Vagina (tissue), 2 donors: Measurements from ENCODE around the gene CORO2B. TPM values are rescaled to one million over a fixed set of nuclear protein-coding genes. Genes with fewer than 3 reads are reported as not detected.

Experiments used
- DNase-seq, 2 donors: peaks; one replicate each; pipeline ENCODE4 v3.0.0-alpha.2; 2017; ENCODE audit errors: extremely low spot score in 2 of 2
- H3K27ac ChIP-seq: fragments of 200-600 bp; sonication (generic); one replicate; pipeline ENCODE4 v1.5.1; 2019
- H3K27me3 ChIP-seq: fragments of 200-600 bp; sonication (generic); one replicate; pipeline ENCODE4 v1.5.1; 2019
- H3K36me3 ChIP-seq, 2 donors: fragments of 200-600 bp; sonication (generic); one replicate each; pipeline ENCODE4 v1.5.1; 2017 to 2019
- H3K4me1 ChIP-seq: fragments of 200-600 bp; sonication (generic); one replicate; pipeline ENCODE4 v1.5.1; 2019
- H3K4me3 ChIP-seq, 2 donors: fragments of 200-600 bp; sonication (generic); 1 replicate in 1 of 2; 2 replicates in 1 of 2; pipeline ENCODE4 v1.5.1; 2016 to 2019
- H3K9me3 ChIP-seq: fragments of 200-600 bp; sonication (generic); one replicate; pipeline ENCODE4 v1.5.1; 2019
- POLR2A ChIP-seq, 2 donors: fragments of 450-650 bp; IDR thresholded peaks; one replicate each; pipeline ENCODE4 v1.6.1; 2017; ENCODE audit warnings: antibody characterized with exemption in 2 of 2, mild to moderate bottlenecking in 2 of 2, moderate library complexity in 2 of 2
- POLR2AphosphoS5 ChIP-seq, 2 donors: sonication (generic); formaldehyde crosslinking; IDR thresholded peaks; one replicate each; pipeline ENCODE4 v1.9.0; 2017; ENCODE audit warnings: antibody characterized with exemption in 2 of 2, mild to moderate bottlenecking in 2 of 2, low read depth in 1 of 2; ENCODE audit not compliant: insufficient read depth in 1 of 2
- intact Hi-C: fragments of 100-400 bp; cut with DNase I; formaldehyde crosslinking; loops from one replicate; pipeline ENCODE4 v1.15.1; 2023
- total RNA-seq: library from RNA; depleted of rRNA; stranded (reverse); fragments of >200 nt; gene quantifications from one replicate; pipeline ENCODE4 v1.2.3, GENCODE V29; 2016
- TF ChIP-seq, protein P1 (sequence below), 3 experiments: fragments of 450-650 bp in 2 of 3; fragments of 200-600 bp in 1 of 3; sonication (generic) in 1 of 3; IDR thresholded peaks; one replicate each; pipeline ENCODE4 v1.5.1; 2017 to 2019; ENCODE audit warnings: antibody characterized with exemption in 3 of 3, mild to moderate bottlenecking in 2 of 3, moderate library complexity in 2 of 3

Gene CORO2B
- total RNA-seq, 1 donor from 2014 or later: 4.7 TPM

DNA sequence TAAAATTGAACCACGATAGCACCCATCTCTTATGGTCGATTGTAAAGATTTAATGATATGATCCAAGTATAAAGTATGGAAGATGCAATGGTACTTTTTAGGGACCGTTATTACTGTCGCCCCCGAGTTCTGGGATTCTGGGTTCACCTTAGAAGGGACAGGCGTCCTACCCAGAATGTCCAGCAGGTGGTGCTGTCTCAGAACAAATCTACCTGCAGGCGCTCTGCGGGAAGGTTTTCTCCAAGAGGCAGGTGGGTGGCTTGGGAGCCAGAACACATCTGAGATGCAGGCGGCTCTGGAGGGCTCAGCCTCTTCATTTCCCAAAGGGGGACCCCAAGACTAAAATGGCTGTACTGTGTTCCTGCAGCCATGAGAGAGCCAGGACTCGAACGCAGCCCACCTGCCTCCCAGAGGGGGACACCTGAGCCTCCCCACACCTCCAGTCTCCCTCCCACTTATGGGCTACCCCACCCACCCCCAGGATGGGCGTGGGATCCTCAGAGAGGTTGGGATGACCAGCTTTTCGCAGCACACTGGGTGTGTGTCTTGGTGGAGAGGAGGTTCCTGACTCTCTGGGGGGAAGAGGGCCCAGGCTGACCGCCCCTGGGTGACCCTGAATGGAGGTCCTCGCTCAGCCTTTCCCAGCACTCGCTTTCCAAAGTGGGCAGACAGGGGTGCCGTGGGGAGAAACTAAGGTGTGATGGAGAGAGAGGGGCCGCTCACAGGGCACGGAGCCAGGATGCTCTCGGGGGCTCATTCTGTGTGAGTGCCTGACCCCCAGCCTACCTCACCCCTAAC lies 28.1 kb upstream of the CORO2B start:
- TF ChIP-seq, protein P1, sequence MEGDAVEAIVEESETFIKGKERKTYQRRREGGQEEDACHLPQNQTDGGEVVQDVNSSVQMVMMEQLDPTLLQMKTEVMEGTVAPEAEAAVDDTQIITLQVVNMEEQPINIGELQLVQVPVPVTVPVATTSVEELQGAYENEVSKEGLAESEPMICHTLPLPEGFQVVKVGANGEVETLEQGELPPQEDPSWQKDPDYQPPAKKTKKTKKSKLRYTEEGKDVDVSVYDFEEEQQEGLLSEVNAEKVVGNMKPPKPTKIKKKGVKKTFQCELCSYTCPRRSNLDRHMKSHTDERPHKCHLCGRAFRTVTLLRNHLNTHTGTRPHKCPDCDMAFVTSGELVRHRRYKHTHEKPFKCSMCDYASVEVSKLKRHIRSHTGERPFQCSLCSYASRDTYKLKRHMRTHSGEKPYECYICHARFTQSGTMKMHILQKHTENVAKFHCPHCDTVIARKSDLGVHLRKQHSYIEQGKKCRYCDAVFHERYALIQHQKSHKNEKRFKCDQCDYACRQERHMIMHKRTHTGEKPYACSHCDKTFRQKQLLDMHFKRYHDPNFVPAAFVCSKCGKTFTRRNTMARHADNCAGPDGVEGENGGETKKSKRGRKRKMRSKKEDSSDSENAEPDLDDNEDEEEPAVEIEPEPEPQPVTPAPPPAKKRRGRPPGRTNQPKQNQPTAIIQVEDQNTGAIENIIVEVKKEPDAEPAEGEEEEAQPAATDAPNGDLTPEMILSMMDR (IDR thresholded peaks at IDR 0.05): peak; percentile 79 to 91 (median 87)
- no peak for TF ChIP-seq POLR2A (IDR thresholded peaks at IDR 0.05)
- H3K27me3 ChIP-seq: no peaks in the 10 kb centered on the region
- intact Hi-C loops: no loop called here
- no peaks in the 10 kb centered on the region for H3K4me1 ChIP-seq
- no peak for DNase-seq
- no peaks in the 10 kb centered on the region for H3K9me3 ChIP-seq
- no peak overlapping the region for H3K27ac ChIP-seq
- H3K4me3 ChIP-seq: no peak overlapping the region
- no peaks in the 10 kb centered on the region for H3K36me3 ChIP-seq

DNA sequence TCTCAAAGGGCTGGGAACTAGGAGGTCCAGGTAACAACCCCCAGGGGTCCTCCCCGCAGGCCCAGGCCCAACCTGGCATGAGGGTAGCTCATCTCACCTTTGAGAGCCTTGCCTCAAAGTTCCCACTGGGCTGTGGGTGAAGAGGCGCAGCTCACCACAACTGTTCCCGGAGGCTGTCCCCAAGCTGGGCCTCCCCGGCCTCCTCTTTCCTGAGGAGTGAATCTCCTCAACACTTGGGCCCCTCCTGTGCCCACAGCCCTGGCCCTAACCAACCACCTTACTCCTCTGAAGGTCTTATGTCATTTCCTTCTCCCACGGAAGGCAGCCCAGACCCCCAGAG lies 27.5 kb upstream of the CORO2B start:
- intact Hi-C loops: no loop called here
- no peak for DNase-seq
- Histone ChIP-seq H3K27me3 (no peaks in the 10 kb centered on the region), H3K4me1 (no peaks in the 10 kb centered on the region), H3K36me3 (no peaks in the 10 kb centered on the region), H3K4me3 (no peak overlapping the region), H3K27ac (no peak overlapping the region), H3K9me3 (no peaks in the 10 kb centered on the region)
- TF ChIP-seq POLR2A (IDR thresholded peaks at IDR 0.05) (no peak), POLR2AphosphoS5 (IDR thresholded peaks at IDR 0.05; ENCODE audit: insufficient read depth in 1 of 2, low read depth in 1 of 2) (no peak)
- TF ChIP-seq, protein P1 (IDR thresholded peaks at IDR 0.05): no peak

DNA sequence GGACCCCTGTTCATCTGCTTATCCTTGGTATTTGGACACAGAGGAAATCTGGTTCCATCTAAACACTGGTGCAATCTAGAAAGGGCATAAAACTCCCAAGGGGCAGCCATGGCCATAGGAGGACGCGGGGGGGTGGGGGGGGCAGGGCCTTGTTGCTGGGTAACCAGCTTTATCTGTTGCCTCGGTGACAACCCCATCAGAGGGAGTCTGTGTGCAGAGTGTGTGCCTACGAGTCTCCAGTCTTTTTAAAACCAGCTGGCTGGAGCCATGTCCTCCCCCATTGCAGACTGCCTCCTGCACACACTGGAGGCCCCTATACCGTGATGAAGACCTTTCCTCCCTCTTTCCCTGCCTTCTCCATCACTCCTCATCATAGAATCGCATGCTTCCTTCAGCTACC lies 26.4 kb upstream of the CORO2B start:
- intact Hi-C loops: no loop called here
- no peaks in the 10 kb centered on the region for H3K27me3 ChIP-seq
- H3K4me1 ChIP-seq: no peaks in the 10 kb centered on the region
- H3K27ac ChIP-seq: no peak overlapping the region
- H3K36me3 ChIP-seq: no peaks in the 10 kb centered on the region
- H3K9me3 ChIP-seq: no peaks in the 10 kb centered on the region
- H3K4me3 ChIP-seq: no peak overlapping the region
- TF ChIP-seq POLR2AphosphoS5 (IDR thresholded peaks at IDR 0.05; ENCODE audit: insufficient read depth in 1 of 2, low read depth in 1 of 2) (no peak), POLR2A (IDR thresholded peaks at IDR 0.05) (no peak)
- TF ChIP-seq, protein P1 (IDR thresholded peaks at IDR 0.05): no peak
- no peak for DNase-seq

DNA sequence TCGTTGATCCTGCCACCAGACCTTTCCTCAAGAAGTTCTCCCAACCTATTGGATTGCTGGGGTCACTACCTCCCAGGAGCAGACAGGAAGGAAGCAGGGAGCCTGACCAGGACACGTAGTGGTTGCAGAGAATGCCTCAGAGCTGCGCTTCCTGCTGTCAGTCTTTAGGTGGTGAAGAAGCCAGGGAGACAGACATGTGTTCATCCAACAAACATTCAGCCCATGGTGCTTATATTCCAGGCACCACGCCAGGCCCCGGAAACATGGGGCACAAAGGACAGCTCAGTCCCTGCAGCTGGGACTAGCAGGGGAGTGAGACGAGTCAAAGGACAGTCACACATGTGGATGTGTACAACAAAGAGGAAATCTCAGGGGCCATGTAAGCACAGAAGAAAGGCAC lies 26.0 kb upstream of the CORO2B start:
- no peak for TF ChIP-seq POLR2AphosphoS5 (IDR thresholded peaks at IDR 0.05; ENCODE audit: insufficient read depth in 1 of 2, low read depth in 1 of 2)
- no peak for TF ChIP-seq POLR2A (IDR thresholded peaks at IDR 0.05)
- TF ChIP-seq, protein P1 (IDR thresholded peaks at IDR 0.05): no peak
- Histone ChIP-seq H3K27ac (no peak overlapping the region), H3K9me3 (no peaks in the 10 kb centered on the region), H3K27me3 (no peaks in the 10 kb centered on the region), H3K4me1 (no peaks in the 10 kb centered on the region), H3K36me3 (no peaks in the 10 kb centered on the region), H3K4me3 (no peak overlapping the region)
- no peak for DNase-seq
- intact Hi-C loops: no loop called here

DNA sequence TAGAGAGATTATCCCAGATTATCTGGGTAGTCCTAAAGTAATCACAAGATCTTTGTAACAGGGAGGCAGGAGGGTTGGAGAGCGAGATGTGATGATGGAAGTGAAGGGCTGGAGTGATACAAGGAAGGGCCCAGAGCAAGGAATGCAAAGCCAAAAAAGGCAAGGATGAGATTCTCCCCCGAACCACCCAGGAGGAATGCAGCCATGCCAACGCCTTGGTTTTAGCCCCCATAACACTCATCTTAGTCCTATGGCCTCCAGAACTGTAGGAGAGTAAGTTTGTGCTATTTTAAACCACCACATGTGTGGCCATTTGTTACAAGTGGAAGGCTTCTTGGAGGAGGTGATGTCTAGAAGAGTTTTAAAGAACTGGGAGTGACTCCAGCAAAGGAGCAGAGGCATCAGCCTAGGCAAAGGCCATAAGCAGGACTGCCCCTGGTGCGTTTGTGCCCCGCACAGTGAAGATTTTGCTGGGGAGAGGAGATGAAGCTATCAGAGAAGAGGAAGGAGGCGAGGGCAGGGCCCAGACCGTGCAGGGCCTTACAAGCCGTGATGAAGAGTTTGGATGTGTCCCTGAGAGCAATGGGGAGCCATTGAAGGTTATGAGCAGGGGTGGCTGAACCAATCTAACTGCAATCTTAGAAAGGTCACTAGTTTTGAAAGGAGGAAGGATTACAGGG lies 25.3 kb upstream of the CORO2B start:
- H3K27ac ChIP-seq: no peak overlapping the region
- no peak for DNase-seq
- no peaks in the 10 kb centered on the region for H3K27me3 ChIP-seq
- TF ChIP-seq POLR2AphosphoS5 (IDR thresholded peaks at IDR 0.05; ENCODE audit: insufficient read depth in 1 of 2, low read depth in 1 of 2) (no peak), POLR2A (IDR thresholded peaks at IDR 0.05) (no peak)
- TF ChIP-seq, protein P1 (IDR thresholded peaks at IDR 0.05): no peak
- intact Hi-C loops: no loop called here
- H3K36me3 ChIP-seq: no peaks in the 10 kb centered on the region
- H3K4me1 ChIP-seq: no peaks in the 10 kb centered on the region
- no peak overlapping the region for H3K4me3 ChIP-seq
- H3K9me3 ChIP-seq: no peaks in the 10 kb centered on the region
